A549 (cell line): ENCODE results near the gene TDRD1. TPM values are rescaled to one million over a fixed set of nuclear protein-coding genes. Genes with fewer than 3 reads are reported as not detected.

ENCODE experiments used
- ATAC-seq, 2 experiments: fragments of 200-7000 bp in 1 of 2; fragments of >200 bp in 1 of 2; cut with Nextera tagmentation in 1 of 2; cut with Tn5 transposase in 1 of 2; 3 replicates each; pipeline versions ENCODE4 v1.8.0 to v1.9.1; 2018 to 2020; ENCODE audit warnings: mild to moderate bottlenecking in 1 of 2, moderate library complexity in 1 of 2
- CTCF ChIA-PET: fragments of 300-600 bp; sonication (Branson Sonifier 250); formaldehyde crosslinking; extraction: SDS; loops from one replicate; lab custom pipeline; 2021; ENCODE audit warnings: antibody characterized with exemption, inconsistent platforms; lab: Yijun Ruan, JAX
- POLR2A ChIA-PET: fragments of 350-600 bp; formaldehyde crosslinking; extraction: SDS; loops from one replicate; lab custom pipeline; 2021; ENCODE audit warnings: antibody characterized with exemption, inconsistent platforms; lab: Yijun Ruan, JAX
- DNase-seq, 2 experiments: peaks; one replicate each; pipeline versions ENCODE4 v3.0.0 to v3.0.0-alpha.2; 2011 to 2016; ENCODE audit warnings: low read depth in 1 of 2, low spot score in 1 of 2
- FAIRE-seq: peaks from 2 replicates; lab custom pipeline; 2011; peaks lifted over from hg19 to GRCh38; lab: Jason Lieb, UNC
- H3K27ac ChIP-seq, 2 experiments: fragments of >200 bp; sonication (Bioruptor Twin); formaldehyde crosslinking; 3 replicates each; pipeline ENCODE4 v1.5.1; 2016 to 2017
- H3K4me1 ChIP-seq: fragments of >200 bp; sonication (Bioruptor Twin); formaldehyde crosslinking; 3 replicates; pipeline ENCODE4 v1.6.1; 2016
- H3K4me2 ChIP-seq: fragments of >200 bp; sonication (Bioruptor Twin); formaldehyde crosslinking; 3 replicates; pipeline ENCODE4 v1.6.1; 2016
- H3K4me3 ChIP-seq: fragments of >200 bp; sonication (Bioruptor Twin); formaldehyde crosslinking; 3 replicates; pipeline ENCODE4 v1.5.1; 2016
- H3K9me3 ChIP-seq: fragments of >200 bp; sonication (Bioruptor Twin); formaldehyde crosslinking; 3 replicates; pipeline ENCODE4 v1.6.1; 2016
- ATOH8 ChIP-seq: fragments of 250-450 bp; sonication (Bioruptor Pico); IDR thresholded peaks from 2 replicates; pipeline ENCODE4 v1.5.0; 2020; ENCODE audit warnings: low read depth, mild to moderate bottlenecking, moderate library complexity
- CBX8 ChIP-seq: fragments of 200-600 bp; sonication (generic); IDR thresholded peaks from 2 replicates; pipeline ENCODE4 v1.6.1; 2016
- CHD2 ChIP-seq: fragments of 150-350 bp; IDR thresholded peaks from 2 replicates; pipeline ENCODE4 v1.6.1; 2014; ENCODE audit warnings: low read length; ENCODE audit not compliant: partially characterized antibody
- EHF ChIP-seq: fragments of 250-450 bp; sonication (Bioruptor Pico); IDR thresholded peaks from 2 replicates; pipeline ENCODE4 v1.5.0; 2020; ENCODE audit warnings: mild to moderate bottlenecking
- GATA3 ChIP-seq: IDR thresholded peaks from 2 replicates; pipeline ENCODE4 v1.6.1; 2012; ENCODE audit warnings: borderline replicate concordance
- HES2 ChIP-seq: fragments of >200 bp; sonication (Bioruptor Twin); formaldehyde crosslinking; IDR thresholded peaks from 2 replicates; pipeline ENCODE4 v1.6.1; 2016
- HOXB5 ChIP-seq: fragments of 250-450 bp; sonication (Bioruptor Pico); IDR thresholded peaks from 2 replicates; pipeline ENCODE4 v1.5.0; 2020; ENCODE audit warnings: mild to moderate bottlenecking, moderate library complexity
- JUNB ChIP-seq: fragments of >200 bp; sonication (Bioruptor Twin); formaldehyde crosslinking; IDR thresholded peaks from 2 replicates; pipeline ENCODE4 v1.6.1; 2016
- KDM1A ChIP-seq: fragments of 200-600 bp; sonication (generic); IDR thresholded peaks from 2 replicates; pipeline ENCODE4 v1.6.1; 2016; ENCODE audit warnings: low read depth, mild to moderate bottlenecking
- MAX ChIP-seq: IDR thresholded peaks from 2 replicates; pipeline ENCODE4 v1.6.1; 2012
- NPAS2 ChIP-seq: fragments of 250-450 bp; sonication (Bioruptor Pico); IDR thresholded peaks from 2 replicates; pipeline ENCODE4 v1.8.0; 2022; ENCODE audit warnings: mild to moderate bottlenecking, moderate library complexity, borderline replicate concordance
- RAD21 ChIP-seq, 2 experiments: fragments of >200 bp in 1 of 2; sonication (Bioruptor Twin) in 1 of 2; formaldehyde crosslinking in 1 of 2; IDR thresholded peaks in 1 of 2; conservative IDR thresholded peaks in 1 of 2; 2 replicates in 1 of 2; 3 replicates in 1 of 2; pipeline ENCODE4 v1.6.1; 2012 to 2018; ENCODE audit warnings: inconsistent platforms in 1 of 2
- RCOR1 ChIP-seq: fragments of 150-350 bp; IDR thresholded peaks from 2 replicates; pipeline ENCODE4 v1.6.1; 2014; ENCODE audit warnings: antibody characterized with exemption, low read length, low read depth
- SREBF2 ChIP-seq: fragments of 450-650 bp; IDR thresholded peaks from 2 replicates; pipeline ENCODE4 v1.6.1; 2014; ENCODE audit warnings: mild to moderate bottlenecking, moderate library complexity
- ZFP36 ChIP-seq: fragments of 450-650 bp; IDR thresholded peaks from 2 replicates; pipeline ENCODE4 v1.6.1; 2014; ENCODE audit warnings: borderline replicate concordance; ENCODE audit not compliant: partially characterized antibody
- WGBS: methylation state at CpG from one replicate; pipeline ENCODE4 v1.1.6; 2017; ENCODE audit errors: missing lambda C conversion rate; 5-methylcytosine and 5-hydroxymethylcytosine counted together
- polyA plus RNA-seq, 4 experiments: library from polyadenylated mRNA; depleted of rRNA in 3 of 4; stranded (reverse); fragments of >200 nt; fragmentation: RNase III in 1 of 4; extraction: RNeasy Plus Mini Kit Qiagen cat#74134 plus additional on column Dnase treatment in 1 of 4; gene quantifications; 2 replicates in 3 of 4; 3 replicates in 1 of 4; pipeline ENCODE4 v1.2.3, GENCODE V29; 2011 to 2017
- TF ChIP-seq, protein P1 (sequence below): fragments of >200 bp; sonication (Bioruptor Twin); formaldehyde crosslinking; IDR thresholded peaks from 3 replicates; pipeline ENCODE4 v1.6.1; 2016

The TDRD1 gene
- polyA plus RNA-seq, 2 of the 4 experiments (the other 2 are of a cell fraction), result not detected

DNA sequence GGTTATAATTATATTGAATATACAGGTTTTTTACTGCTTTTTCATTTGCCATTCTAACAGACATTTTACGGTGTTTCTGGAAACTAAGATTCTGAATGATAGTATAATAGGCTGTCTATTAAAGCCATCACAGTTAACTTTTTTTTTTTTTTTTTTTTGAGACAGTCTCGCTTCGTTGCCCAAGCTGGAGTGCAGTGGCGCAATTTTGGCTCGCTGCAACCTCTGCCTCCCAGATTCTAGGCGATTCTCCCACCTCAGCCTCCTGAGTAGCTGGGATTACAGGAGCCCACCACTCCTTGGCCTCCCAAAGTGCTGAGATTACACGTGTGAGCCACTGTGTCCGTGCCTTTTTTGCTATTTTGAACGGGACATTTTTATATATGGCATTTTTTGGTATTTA, 4.4 kb downstream of the TDRD1 start:
- CTCF ChIA-PET, result no interaction called here
- Histone ChIP-seq H3K9me3 (no peaks in the 10 kb centered on the region), H3K4me3 (no peak overlapping the region), H3K27ac (no peak overlapping the region), H3K4me1 (no peaks in the 10 kb centered on the region), H3K4me2 (no peak overlapping the region)
- ATAC-seq (no peak), DNase-seq (no peak), FAIRE-seq (no peak)
- POLR2A ChIA-PET, result interaction anchor here (0.7 kb wide), 1 partner anchor 21 kb away, joined by 4 read pairs; no protein-coding TSS in a partner anchor
- 64% methylated on average over 9 of the region's 9 CpGs for WGBS
- TF ChIP-seq RCOR1 (no peak), CBX8 (no peak), RAD21 (conservative IDR thresholded peaks at IDR 0.05 in 1 of 2, IDR thresholded peaks at IDR 0.05 in 1 of 2) (no peak), GATA3 (no peak), MAX (no peak), SREBF2 (no peak), HES2 (no peak), ZFP36 (no peak)
- TF ChIP-seq, protein P1, sequence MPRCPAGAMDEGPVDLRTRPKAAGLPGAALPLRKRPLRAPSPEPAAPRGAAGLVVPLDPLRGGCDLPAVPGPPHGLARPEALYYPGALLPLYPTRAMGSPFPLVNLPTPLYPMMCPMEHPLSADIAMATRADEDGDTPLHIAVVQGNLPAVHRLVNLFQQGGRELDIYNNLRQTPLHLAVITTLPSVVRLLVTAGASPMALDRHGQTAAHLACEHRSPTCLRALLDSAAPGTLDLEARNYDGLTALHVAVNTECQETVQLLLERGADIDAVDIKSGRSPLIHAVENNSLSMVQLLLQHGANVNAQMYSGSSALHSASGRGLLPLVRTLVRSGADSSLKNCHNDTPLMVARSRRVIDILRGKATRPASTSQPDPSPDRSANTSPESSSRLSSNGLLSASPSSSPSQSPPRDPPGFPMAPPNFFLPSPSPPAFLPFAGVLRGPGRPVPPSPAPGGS, result no peak

DNA sequence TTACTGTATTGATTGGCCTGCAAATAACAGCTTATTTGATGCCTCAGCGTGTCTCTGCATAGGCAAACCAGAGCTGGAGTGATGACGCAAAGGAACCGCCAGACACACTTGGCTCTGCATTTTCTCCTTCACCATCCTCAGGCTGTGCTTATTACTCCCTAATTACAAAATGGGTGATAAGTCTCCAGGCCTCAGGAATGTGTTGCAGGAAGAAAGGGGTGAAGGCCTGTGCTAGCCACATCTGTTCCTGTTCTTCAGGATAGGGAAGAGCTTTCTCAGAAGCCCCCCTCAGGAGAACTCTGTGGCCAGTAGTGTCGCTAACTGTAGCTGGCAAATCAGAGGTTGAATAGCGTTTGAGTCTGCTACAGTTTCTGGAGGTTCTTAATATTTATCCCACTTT, 5.1 kb downstream of the TDRD1 start:
- no peak overlapping the region for H3K4me2 ChIP-seq
- no peaks in the 10 kb centered on the region for H3K9me3 ChIP-seq
- FAIRE-seq, result no peak
- WGBS, result 92% methylated on average over 5 of the region's 5 CpGs
- CTCF ChIA-PET, result no interaction called here
- H3K27ac ChIP-seq, result no peak overlapping the region
- ATAC-seq, result no peak
- DNase-seq, result no peak
- H3K4me3 ChIP-seq, result no peak overlapping the region
- TF ChIP-seq GATA3, result no peak
- TF ChIP-seq, all 56 proteins: peak for 0
- POLR2A ChIA-PET, result interaction anchor here (0.7 kb wide), 1 partner anchor 20 kb away, joined by 4 read pairs; no protein-coding TSS in a partner anchor
- no peaks in the 10 kb centered on the region for H3K4me1 ChIP-seq

DNA sequence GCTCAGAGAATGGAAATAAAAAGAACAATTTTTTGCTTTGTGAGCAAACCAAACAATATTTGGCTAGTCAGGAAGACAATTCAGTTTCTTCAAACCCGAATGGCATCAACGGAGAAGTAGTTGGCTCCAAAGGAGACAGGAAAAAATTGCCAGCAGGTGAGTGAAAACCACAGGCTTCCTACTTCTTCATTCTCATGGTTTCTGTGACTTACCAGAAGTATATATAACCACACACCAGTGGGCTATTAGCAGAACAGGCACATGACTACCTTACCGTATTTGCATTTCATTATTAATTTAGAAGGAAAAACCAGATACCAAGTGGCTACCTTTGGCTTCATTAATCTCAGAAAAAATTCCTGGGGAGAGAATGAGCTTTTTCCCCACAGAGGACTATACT, 8.8 kb downstream of the TDRD1 start:
- TF ChIP-seq JUNB (no peak), CHD2 (no peak)
- FAIRE-seq, result no peak
- POLR2A ChIA-PET, result no interaction called here
- no peak overlapping the region for H3K4me3 ChIP-seq
- H3K27ac ChIP-seq, result no peak overlapping the region
- CTCF ChIA-PET, result interaction anchor here (0.7 kb wide), 1 partner anchor 116 kb away, joined by 3 read pairs; no protein-coding TSS in a partner anchor
- ATAC-seq, result no peak
- H3K9me3 ChIP-seq, result no peaks in the 10 kb centered on the region
- WGBS, result 89% methylated on average over 3 of the region's 3 CpGs
- no peaks in the 10 kb centered on the region for H3K4me1 ChIP-seq
- no peak overlapping the region for H3K4me2 ChIP-seq
- no peak for DNase-seq

GRCh38 chr10:114188900-114189299, 9.7 kb downstream of the TDRD1 start:
- no peaks in the 10 kb centered on the region for H3K9me3 ChIP-seq
- no peak for ATAC-seq
- no peak for DNase-seq
- H3K27ac ChIP-seq, result no peak overlapping the region
- H3K4me2 ChIP-seq, result no peak overlapping the region
- H3K4me1 ChIP-seq, result no peaks in the 10 kb centered on the region
- TF ChIP-seq EHF (CRISPR knock-in tag) (no peak), ATOH8 (no peak), HOXB5 (CRISPR knock-in tag) (no peak), NPAS2 (CRISPR knock-in tag) (no peak), KDM1A (no peak)
- ChIA-PET POLR2A (interaction anchor here (0.7 kb wide), 1 partner anchor 11 kb away, joined by 6 read pairs; no protein-coding TSS in a partner anchor), CTCF (no interaction called here)
- WGBS, result 89% methylated on average over 3 of the region's 3 CpGs
- H3K4me3 ChIP-seq, result no peak overlapping the region
- FAIRE-seq, result no peak
